Measurements from ENCODE around the gene OTOS.

DNA sequence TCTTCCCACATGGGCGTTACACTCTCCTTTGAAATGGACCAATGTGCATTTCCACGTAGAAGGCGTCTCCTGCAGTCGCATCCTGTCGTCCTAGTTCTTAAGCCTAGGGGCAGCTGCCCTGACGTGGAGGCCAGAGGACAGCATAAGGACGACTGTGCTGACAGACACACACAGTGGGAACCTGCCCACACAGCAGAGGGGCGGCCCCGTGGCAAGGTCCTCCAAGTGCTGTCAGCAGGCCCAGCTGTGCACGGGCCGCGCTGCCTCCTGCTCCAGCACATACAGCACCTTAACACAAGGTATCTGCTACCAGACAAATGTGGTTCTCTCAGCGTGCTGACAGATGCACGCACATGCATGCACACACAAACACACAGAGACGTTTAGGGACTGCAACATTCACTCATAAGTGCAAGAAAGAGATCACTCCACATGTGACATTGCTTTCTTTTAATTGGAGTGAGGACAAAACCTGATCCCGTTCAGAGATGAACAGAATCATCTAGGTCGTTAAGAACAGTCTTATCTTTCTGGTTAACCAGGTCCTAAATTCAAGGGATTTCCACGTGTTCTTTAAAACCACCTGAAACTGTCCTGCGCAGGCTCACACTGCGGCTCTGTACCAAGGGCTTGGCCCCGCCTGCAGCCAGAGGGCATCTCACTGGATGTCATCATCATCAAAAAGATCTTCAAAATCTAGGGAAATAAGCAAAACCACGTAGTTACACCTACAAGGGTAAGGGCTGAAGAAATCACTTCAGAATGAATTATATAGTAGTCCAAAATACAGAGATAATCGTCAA, 9.9 kb downstream of the OTOS start:
- TF ChIP-seq CTCF (IDR thresholded peaks at IDR 0.05) (no peak), POLR2A (IDR thresholded peaks at IDR 0.05) (no peak)
